ENCODE measurements around the gene RDH14. TPM values are rescaled to one million over a fixed set of nuclear protein-coding genes. Genes with fewer than 3 reads are reported as not detected.

RDH14 gene
- total and polyA plus RNA-seq, 10 of the 15 experiments (the other 5 are each of a cell fraction or from before 2014, with no cell fraction given) = 15.5 to 33.4 (median 22.8) TPM

- H3K79me2 ChIP-seq (ENCODE audit: control insufficient read depth, insufficient read depth, low read length) = no peaks in the 10 kb centered on the region
- SMC1A ChIA-PET (ENCODE audit: uncharacterized antibody, unreplicated experiment) = no interaction called here
- BruUV-seq (replicated peaks) = no TSS peak
- H3K36me3 ChIP-seq (ENCODE audit: control insufficient read depth in 2 of 2, insufficient read depth in 2 of 2, low read length in 1 of 2) = no peaks in the 10 kb centered on the region
- no peak overlapping the region for H3K4me3 ChIP-seq
- TF ChIP-seq CBX5 (IDR thresholded peaks at IDR 0.05; ENCODE audit: low read depth) = no peak
- TF ChIP-seq POU2F2 (IDR thresholded peaks at IDR 0.05; ENCODE audit: borderline replicate concordance, low read depth, low read length) = no peak
- no peak for TF ChIP-seq NFIC (IDR thresholded peaks at IDR 0.05; ENCODE audit: low read depth, low read length)
- no peak for TF ChIP-seq SP1 (IDR thresholded peaks at IDR 0.05; ENCODE audit: low read depth, low read length)
- TF ChIP-seq EP300 (IDR thresholded peaks at IDR 0.05; ENCODE audit: borderline replicate concordance in 1 of 2, control insufficient read depth in 1 of 2, low read depth in 2 of 2, low read length in 2 of 2) = no peak
- TF ChIP-seq BHLHE40 (IDR thresholded peaks at IDR 0.05; ENCODE audit: borderline replicate concordance in 1 of 2, low read depth in 2 of 2, low read length in 1 of 2) = no peak
- no peak for TF ChIP-seq CHD4 (IDR thresholded peaks at IDR 0.05)
- no peak for TF ChIP-seq SUZ12 (IDR thresholded peaks at IDR 0.05; ENCODE audit: unreplicated experiment)
- no peak for TF ChIP-seq RUNX3 (IDR thresholded peaks at IDR 0.05; ENCODE audit: low read length)
- TF ChIP-seq RFX5 (IDR thresholded peaks at IDR 0.05; ENCODE audit: low read depth, low read length) = no peak
- TF ChIP-seq GATAD2B (conservative IDR thresholded peaks at IDR 0.05; ENCODE audit: low read depth) = no peak
- TF ChIP-seq HCFC1 (IDR thresholded peaks at IDR 0.05; ENCODE audit: low read length) = no peak
- TF ChIP-seq CREB1 (IDR thresholded peaks at IDR 0.05; ENCODE audit: low read depth) = no peak
- no peak for TF ChIP-seq USF1 (IDR thresholded peaks at IDR 0.05; ENCODE audit: borderline replicate concordance, extremely low read length, insufficient read depth, low read depth, low read length)
- TF ChIP-seq WRNIP1 (IDR thresholded peaks at IDR 0.05; ENCODE audit: borderline replicate concordance, low read depth, low read length) = no peak
- no peak for TF ChIP-seq NFYB (IDR thresholded peaks at IDR 0.05; ENCODE audit: insufficient read depth, low read depth, low read length)
- TF ChIP-seq MTA3 (IDR thresholded peaks at IDR 0.05; ENCODE audit: borderline replicate concordance, low read length) = no peak
- no peak overlapping the region for H3K9ac ChIP-seq (ENCODE audit: control insufficient read depth, insufficient read depth, low read length)
- H3K9me3 ChIP-seq (replicated peaks; ENCODE audit: control insufficient read depth, insufficient read depth, low read length) = no peaks in the 10 kb centered on the region
- no peak for DNase-seq (ENCODE audit: low read depth, low spot score)
- H4K20me1 ChIP-seq (ENCODE audit: control insufficient read depth, insufficient read depth) = no peaks in the 10 kb centered on the region
- WGBS (ENCODE audit: insufficient coverage, insufficient replicate concordance, low lambda C conversion rate, missing lambda C conversion rate) = 62% methylated on average over 1 of the region's 1 CpG
- H2AFZ ChIP-seq (ENCODE audit: control insufficient read depth, low read depth, low read length) = no peak overlapping the region
- CTCF ChIA-PET = interaction anchor here (0.7 to 1.2 kb wide), 2 partner anchors 13 to 14 kb away, joined by 3 to 5 read pairs; no protein-coding TSS in a partner anchor
- no peak overlapping the region for H3K27ac ChIP-seq (ENCODE audit: control insufficient read depth, insufficient read depth)
- no peaks in the 10 kb centered on the region for H3K27me3 ChIP-seq (replicated peaks in 1 of 2; ENCODE audit: control insufficient read depth in 2 of 2, insufficient read depth in 2 of 2, low read length in 1 of 2)
- FAIRE-seq = no peak
- H3K4me1 ChIP-seq (ENCODE audit: control insufficient read depth, insufficient read depth, low read length) = no peaks in the 10 kb centered on the region
- intact Hi-C loops (cut with micrococcal nuclease; ENCODE audit: unreplicated experiment) (no loop called here), in situ Hi-C loops (cut with MboI) (no loop called here)
- H3K4me2 ChIP-seq (ENCODE audit: control insufficient read depth, insufficient read depth) = no peak overlapping the region
- ATAC-seq = no peak
- RAD21 ChIA-PET (ENCODE audit: unreplicated experiment) = no interaction called here
- POLR2A ChIA-PET = no interaction called here
Observed at GRCh38 chr2:18610090-18610489, 49.6 kb upstream of the RDH14 start.
